SH-SY5Y (cell line): ENCODE measurements around the gene RBFOX1.

ENCODE experiments used
- GATA2 ChIP-seq: IDR thresholded peaks from 2 replicates; pipeline ENCODE4 v1.6.1; 2011; ENCODE audit warnings: mild to moderate bottlenecking, low read depth, low read length
- GATA3 ChIP-seq: IDR thresholded peaks from 2 replicates; pipeline ENCODE4 v1.6.1; 2011; ENCODE audit warnings: low read depth, mild to moderate bottlenecking, low read length, moderate library complexity

DNA sequence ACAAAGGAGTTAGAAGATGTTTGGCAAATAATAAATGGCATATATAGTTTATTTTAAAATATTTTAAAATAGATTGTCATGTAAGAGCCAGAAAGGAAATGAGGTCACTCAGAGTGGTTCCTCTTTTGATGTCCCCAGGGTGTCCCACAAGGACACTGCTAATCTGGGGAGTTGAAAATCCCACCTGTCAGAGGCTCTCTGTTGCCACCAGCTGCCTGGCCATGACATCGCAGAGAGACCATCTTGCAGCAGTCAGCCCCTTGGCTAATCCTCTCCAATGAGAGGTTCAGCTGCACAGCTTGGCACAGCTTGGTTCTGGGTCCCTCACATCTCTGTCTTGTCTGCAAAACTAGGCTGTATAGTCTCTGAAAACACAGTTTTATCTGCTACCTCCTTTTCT is 11.0 kb upstream of the RBFOX1 start:
- TF ChIP-seq GATA2, result no peak
- no peak for TF ChIP-seq GATA3
